Spleen (tissue), 11 donors: ENCODE measurements around the gene FOXL2NB. TPM values are rescaled to one million over a fixed set of nuclear protein-coding genes. Genes with fewer than 3 reads are reported as not detected.

Experiments used
- DNase-seq: peaks from one replicate; pipeline ENCODE4 v3.0.0-alpha.2; 2020
- H3K27ac ChIP-seq, 8 donors: fragments of 200-600 bp; sonication (generic) in 7 of 8; 1 replicate in 4 of 8; 2 replicates in 4 of 8; pipeline versions ENCODE4 v1.5.0 to v1.8.0; 2016 to 2021; ENCODE audit warnings: inconsistent platforms in 4 of 8, mild to moderate bottlenecking in 4 of 8, moderate library complexity in 1 of 8
- H3K27me3 ChIP-seq, 7 donors: fragments of 200-600 bp; sonication (generic) in 6 of 7; replicated peaks in 1 of 7; 1 replicate in 4 of 7; 2 replicates in 3 of 7; pipeline versions ENCODE4 v1.5.0 to v1.8.0; 2016 to 2021; ENCODE audit warnings: inconsistent platforms in 3 of 7, mild to moderate bottlenecking in 1 of 7
- H3K36me3 ChIP-seq, 6 donors: fragments of 200-600 bp; sonication (generic) in 5 of 6; 1 replicate in 4 of 6; 2 replicates in 2 of 6; pipeline versions ENCODE4 v1.5.0 to v1.8.0; 2016 to 2021; ENCODE audit warnings: inconsistent platforms in 2 of 6
- H3K4me1 ChIP-seq, 6 donors: fragments of 200-600 bp; sonication (generic) in 5 of 6; 1 replicate in 3 of 6; 2 replicates in 3 of 6; pipeline versions ENCODE4 v1.5.0 to v1.8.0; 2016 to 2021; ENCODE audit warnings: inconsistent platforms in 3 of 6
- H3K4me3 ChIP-seq, 8 donors: fragments of 200-600 bp; sonication (generic) in 7 of 8; 1 replicate in 4 of 8; 2 replicates in 4 of 8; pipeline versions ENCODE4 v1.5.0 to v1.8.0; 2016 to 2021; ENCODE audit warnings: inconsistent platforms in 4 of 8, mild to moderate bottlenecking in 4 of 8, moderate library complexity in 2 of 8
- H3K9me3 ChIP-seq, 8 donors: fragments of 200-600 bp; sonication (generic) in 7 of 8; 1 replicate in 4 of 8; 2 replicates in 4 of 8; pipeline versions ENCODE4 v1.5.0 to v1.8.0; 2016 to 2021; ENCODE audit warnings: inconsistent platforms in 4 of 8
- CTCF ChIP-seq, 11 experiments: fragments of 200-600 bp in 7 of 11; fragments of 450-650 bp in 4 of 11; sonication (generic) in 4 of 11; IDR thresholded peaks in 8 of 11; conservative IDR thresholded peaks in 3 of 11; 1 replicate in 7 of 11; 2 replicates in 4 of 11; pipeline versions ENCODE4 v1.4.0 to v1.8.0; 2016 to 2021; ENCODE audit warnings: antibody characterized with exemption in 11 of 11, inconsistent platforms in 4 of 11, mild to moderate bottlenecking in 1 of 11
- POLR2A ChIP-seq, 3 donors: fragments of 450-650 bp; IDR thresholded peaks; one replicate each; pipeline ENCODE4 v1.5.1; 2017; ENCODE audit warnings: antibody characterized with exemption in 3 of 3, mild to moderate bottlenecking in 1 of 3
- POLR2AphosphoS5 ChIP-seq, 3 donors: sonication (generic); formaldehyde crosslinking; IDR thresholded peaks; one replicate each; pipeline ENCODE4 v1.5.1; 2017; ENCODE audit warnings: antibody characterized with exemption in 3 of 3
- WGBS, 5 donors: extraction: QIAGEN DNeasy Blood & Tissue Kit in 3 of 5; methylation state at CpG; one replicate each; pipeline versions ENCODE4 v1.1.5 to v1.1.7; 2013 to 2018; 5-methylcytosine and 5-hydroxymethylcytosine counted together
- intact Hi-C: fragments of 100-400 bp; cut with DNase I; formaldehyde crosslinking; loops from one replicate; pipeline ENCODE4 v1.15.0; 2023; ENCODE audit warnings: low total_unique reads
- polyA plus RNA-seq, 3 donors: library from polyadenylated mRNA; stranded (reverse); fragments of 200-250 nt; gene quantifications; one replicate each; pipeline ENCODE4 v1.2.1, GENCODE V29; 2013
- total RNA-seq, 7 donors: library from RNA; depleted of rRNA in 3 of 7; stranded (reverse); fragments of >200 nt in 3 of 7; fragmentation: NEBNext Ultra II Directional in 4 of 7; extraction: Animal tissue kit (Norgen Biotek cat#: 25700) in 4 of 7; gene quantifications; one replicate each; pipeline versions ENCODE4 v1.1.0 to v1.2.1, GENCODE V29; 2016 to 2021
- donor health status: healthy with polysubstance abuse.
- donor health status: DM: no; HTN: no; CAD: no; lungs with moderate emphysema.
- donor health status: DM: no; HTN: no; CAD: no.
- donor health status: Bipolar disorder and iron deficiency.
- donor health status: healthy.
- donor health status: DM: no; HTN: no; CAD: no.
- donor health status: DM: yes; HTN: yes; CAD: no.

Gene FOXL2NB
- total and polyA plus RNA-seq, 10 donors = 0.04 TPM; not detected in 9

- WGBS, 5 donors = 1 to 5% (median 1%) methylated on average over 26 to 36 of the region's 36 CpGs
- intact Hi-C loops = no loop called here
- H3K36me3 ChIP-seq = no peaks in the 10 kb centered on the region
- H3K27ac ChIP-seq = no peak overlapping the region
- H3K4me1 ChIP-seq = peaks cover 0 to 11% (median 6%) of the 10 kb centered on the region in 6 donors
- H3K4me3 ChIP-seq = peak overlapping the region in 2 of 8 donors; percentile 2 to 35
- TF ChIP-seq POLR2A (IDR thresholded peaks at IDR 0.05) = no peak
- no peak for TF ChIP-seq CTCF (IDR thresholded peaks at IDR 0.05 in 8 of 11, conservative IDR thresholded peaks at IDR 0.05 in 3 of 11)
- TF ChIP-seq POLR2AphosphoS5 (IDR thresholded peaks at IDR 0.05) = no peak
- peaks cover 0 to 86% (median 47%) of the 10 kb centered on the region in 7 donors for H3K27me3 ChIP-seq
- H3K9me3 ChIP-seq = peaks cover 4 to 20% (median 18%) of the 10 kb centered on the region in 8 donors
- DNase-seq = no peak
These were observed 13.4 kb downstream of the FOXL2NB start for GRCh38 chr3:138960417-138960852.

GRCh38 chr3:138962854-138963560, 16.0 kb downstream of the FOXL2NB start:
- Histone ChIP-seq H3K27ac (no peak overlapping the region), H3K4me3 (no peak overlapping the region), H3K9me3 (peaks cover 4 to 30% (median 26%) of the 10 kb centered on the region in 8 donors), H3K27me3 (peaks cover 0 to 74% (median 47%) of the 10 kb centered on the region in 7 donors), H3K36me3 (no peaks in the 10 kb centered on the region), H3K4me1 (peaks cover 0 to 11% (median 6%) of the 10 kb centered on the region in 6 donors)
- intact Hi-C loops = no loop called here
- TF ChIP-seq POLR2AphosphoS5 (IDR thresholded peaks at IDR 0.05) = no peak
- TF ChIP-seq CTCF (IDR thresholded peaks at IDR 0.05 in 8 of 11, conservative IDR thresholded peaks at IDR 0.05 in 3 of 11) = no peak
- TF ChIP-seq POLR2A (IDR thresholded peaks at IDR 0.05) = no peak
- DNase-seq = no peak
- 60 to 90% (median 73%) methylated on average over 4 to 8 of the region's 8 CpGs for WGBS, 5 donors

GRCh38 chr3:138964264-138964663, 17.2 kb downstream of the FOXL2NB start:
- Histone ChIP-seq H3K36me3 (no peaks in the 10 kb centered on the region), H3K4me3 (no peak overlapping the region), H3K27ac (no peak overlapping the region), H3K4me1 (peaks cover 0 to 11% (median 6%) of the 10 kb centered on the region in 6 donors), H3K27me3 (peaks cover 0 to 67% (median 43%) of the 10 kb centered on the region in 7 donors), H3K9me3 (peaks cover 4 to 30% (median 26%) of the 10 kb centered on the region in 8 donors)
- DNase-seq = no peak
- TF ChIP-seq POLR2AphosphoS5 (IDR thresholded peaks at IDR 0.05) (no peak), POLR2A (IDR thresholded peaks at IDR 0.05) (no peak), CTCF (IDR thresholded peaks at IDR 0.05 in 8 of 11, conservative IDR thresholded peaks at IDR 0.05 in 3 of 11) (no peak)
- intact Hi-C loops = no loop called here
- WGBS, 5 donors = 87 to 96% (median 94%) methylated on average over 2 of the region's 2 CpGs

GRCh38 chr3:138964923-138965322, 17.9 kb downstream of the FOXL2NB start:
- DNase-seq = no peak
- H3K27ac ChIP-seq = no peak overlapping the region
- intact Hi-C loops = no loop called here
- peaks cover 0 to 63% (median 37%) of the 10 kb centered on the region in 7 donors for H3K27me3 ChIP-seq
- TF ChIP-seq CTCF (IDR thresholded peaks at IDR 0.05 in 8 of 11, conservative IDR thresholded peaks at IDR 0.05 in 3 of 11) (no peak), POLR2AphosphoS5 (IDR thresholded peaks at IDR 0.05) (no peak), POLR2A (IDR thresholded peaks at IDR 0.05) (no peak)
- peaks cover 0 to 11% (median 6%) of the 10 kb centered on the region in 6 donors for H3K4me1 ChIP-seq
- peaks cover 4 to 30% (median 26%) of the 10 kb centered on the region in 8 donors for H3K9me3 ChIP-seq
- H3K4me3 ChIP-seq = no peak overlapping the region
- no peaks in the 10 kb centered on the region for H3K36me3 ChIP-seq
